B cell (primary cell): Measurements from ENCODE around the gene MAP2K5.

Experiments used
- EZH2 ChIP-seq: IDR thresholded peaks from 2 replicates; pipeline ENCODE4 v1.6.1; 2012; ENCODE audit warnings: borderline replicate concordance, low read depth, mild to moderate bottlenecking, moderate library complexity, low read length; ENCODE audit not compliant: insufficient read depth, poor library complexity, severe bottlenecking
- TF ChIP-seq, protein P1 (sequence below): fragments of 200-600 bp; IDR thresholded peaks from one replicate; pipeline ENCODE4 v1.8.0; 2022; ENCODE audit warnings: antibody characterized with exemption, mild to moderate bottlenecking

DNA sequence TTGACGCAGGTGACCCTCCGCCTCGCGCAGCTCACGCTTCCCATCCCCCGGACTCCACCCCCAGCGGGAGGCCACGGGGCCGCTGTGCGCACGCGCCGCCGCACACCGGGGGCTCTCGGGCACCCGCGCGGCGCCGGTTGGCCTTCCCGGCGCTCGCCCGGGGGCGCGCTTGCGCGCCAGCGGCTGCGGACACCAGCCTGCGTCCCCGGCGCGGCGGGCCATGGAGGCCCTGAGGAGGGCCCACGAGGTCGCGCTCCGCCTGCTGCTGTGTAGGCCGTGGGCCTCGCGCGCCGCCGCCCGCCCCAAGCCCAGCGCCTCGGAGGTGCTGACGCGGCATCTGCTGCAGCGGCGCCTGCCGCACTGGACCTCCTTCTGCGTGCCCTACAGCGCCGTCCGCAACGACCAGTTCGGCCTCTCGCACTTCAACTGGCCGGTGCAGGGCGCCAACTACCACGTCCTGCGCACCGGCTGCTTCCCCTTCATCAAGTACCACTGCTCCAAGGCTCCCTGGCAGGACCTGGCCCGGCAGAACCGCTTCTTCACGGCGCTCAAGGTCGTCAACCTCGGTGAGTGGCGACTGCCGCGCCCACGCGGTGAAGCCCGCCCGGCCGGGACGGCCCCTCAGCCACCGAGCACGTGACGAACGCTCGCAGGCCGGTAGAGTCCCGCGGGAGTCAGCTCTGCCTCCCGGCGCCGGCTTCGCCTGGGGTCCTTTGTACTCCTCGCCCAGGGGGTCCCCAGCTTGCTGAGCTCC is 21.3 kb upstream of the MAP2K5 start, which contains the start of gene C15orf61:
- TF ChIP-seq, protein P1, sequence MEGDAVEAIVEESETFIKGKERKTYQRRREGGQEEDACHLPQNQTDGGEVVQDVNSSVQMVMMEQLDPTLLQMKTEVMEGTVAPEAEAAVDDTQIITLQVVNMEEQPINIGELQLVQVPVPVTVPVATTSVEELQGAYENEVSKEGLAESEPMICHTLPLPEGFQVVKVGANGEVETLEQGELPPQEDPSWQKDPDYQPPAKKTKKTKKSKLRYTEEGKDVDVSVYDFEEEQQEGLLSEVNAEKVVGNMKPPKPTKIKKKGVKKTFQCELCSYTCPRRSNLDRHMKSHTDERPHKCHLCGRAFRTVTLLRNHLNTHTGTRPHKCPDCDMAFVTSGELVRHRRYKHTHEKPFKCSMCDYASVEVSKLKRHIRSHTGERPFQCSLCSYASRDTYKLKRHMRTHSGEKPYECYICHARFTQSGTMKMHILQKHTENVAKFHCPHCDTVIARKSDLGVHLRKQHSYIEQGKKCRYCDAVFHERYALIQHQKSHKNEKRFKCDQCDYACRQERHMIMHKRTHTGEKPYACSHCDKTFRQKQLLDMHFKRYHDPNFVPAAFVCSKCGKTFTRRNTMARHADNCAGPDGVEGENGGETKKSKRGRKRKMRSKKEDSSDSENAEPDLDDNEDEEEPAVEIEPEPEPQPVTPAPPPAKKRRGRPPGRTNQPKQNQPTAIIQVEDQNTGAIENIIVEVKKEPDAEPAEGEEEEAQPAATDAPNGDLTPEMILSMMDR: no peak
- no peak for TF ChIP-seq EZH2
